NCI-H1092 (cell line): Measurements from ENCODE around the gene ZMYND10.
A peak's percentile ranks its signal among the peaks of the same experiment; 100 is the strongest.

Experiments
- DNase-seq: peaks from one replicate; lab custom pipeline; 2025; lab: John Stamatoyannopoulos, UW

Gene ZMYND10

GRCh38 chr3:50345586-50346234 lies at the start of gene ZMYND10:
TSS of gene ZMYND10 (minus strand) at chr3:50345732. CDS start at chr3:50345579, 153 bp downstream.
- no peak for DNase-seq

GRCh38 chr3:50393061-50393460 lies 47.5 kb upstream of the ZMYND10 start:
- no peak for DNase-seq

GRCh38 chr3:50392101-50392715 lies 46.7 kb upstream of the ZMYND10 start:
- no peak for DNase-seq

- peak; percentile 42 for DNase-seq
Observed at GRCh38 chr3:50390508-50391224, 45.1 kb upstream of the ZMYND10 start.

- no peak for DNase-seq
Observed at GRCh38 chr3:50389414-50389767, 43.9 kb upstream of the ZMYND10 start.

- DNase-seq, result no peak
Observed at GRCh38 chr3:50388720-50389413, 43.3 kb upstream of the ZMYND10 start.

GRCh38 chr3:50388016-50388719 lies 42.6 kb upstream of the ZMYND10 start:
- DNase-seq, result no peak

GRCh38 chr3:50385754-50386153 lies 40.2 kb upstream of the ZMYND10 start:
- no peak for DNase-seq

- DNase-seq, result no peak
Observed at GRCh38 chr3:50383750-50384149, 38.2 kb upstream of the ZMYND10 start.

DNA sequence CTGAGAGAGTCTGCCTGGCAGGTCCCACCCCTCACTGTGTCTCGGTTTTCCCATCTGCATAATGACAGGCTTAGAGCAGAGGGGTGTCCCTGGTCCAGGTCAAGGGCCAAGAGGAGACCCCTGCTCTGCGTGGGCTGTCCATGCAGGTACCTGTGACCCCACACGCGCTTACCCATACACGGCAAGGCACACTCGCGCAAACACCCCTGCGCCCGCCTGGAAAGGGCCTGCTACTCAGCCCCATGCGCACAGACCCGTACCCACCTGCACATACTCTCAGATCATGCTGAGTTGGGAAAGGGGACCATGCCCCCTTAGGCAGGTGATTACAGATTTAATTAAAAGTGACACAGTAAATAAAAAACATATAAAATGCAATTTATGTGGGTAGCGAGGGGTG lies 37.2 kb upstream of the ZMYND10 start:
- no peak for DNase-seq

DNA sequence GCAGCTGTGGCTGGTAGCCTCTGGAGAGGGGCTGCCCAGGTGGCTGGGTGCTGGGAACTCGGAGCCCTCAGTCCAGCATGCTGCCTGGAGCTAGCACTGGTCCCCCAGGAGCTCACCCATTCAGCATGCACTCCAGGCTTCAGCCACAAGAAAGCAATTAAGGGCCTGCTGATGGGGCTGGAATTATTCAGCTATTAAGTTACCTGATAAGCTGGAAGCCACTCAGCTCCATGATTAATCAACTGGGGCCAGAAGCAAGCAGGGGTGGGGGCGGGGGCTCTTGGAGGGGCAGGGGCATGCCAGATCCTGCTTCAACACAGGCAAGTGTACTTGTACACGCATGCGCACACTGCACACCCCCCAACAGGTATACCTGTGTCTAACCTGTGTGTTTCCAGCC lies 35.9 kb upstream of the ZMYND10 start:
- DNase-seq, result peak; percentile 31

DNA sequence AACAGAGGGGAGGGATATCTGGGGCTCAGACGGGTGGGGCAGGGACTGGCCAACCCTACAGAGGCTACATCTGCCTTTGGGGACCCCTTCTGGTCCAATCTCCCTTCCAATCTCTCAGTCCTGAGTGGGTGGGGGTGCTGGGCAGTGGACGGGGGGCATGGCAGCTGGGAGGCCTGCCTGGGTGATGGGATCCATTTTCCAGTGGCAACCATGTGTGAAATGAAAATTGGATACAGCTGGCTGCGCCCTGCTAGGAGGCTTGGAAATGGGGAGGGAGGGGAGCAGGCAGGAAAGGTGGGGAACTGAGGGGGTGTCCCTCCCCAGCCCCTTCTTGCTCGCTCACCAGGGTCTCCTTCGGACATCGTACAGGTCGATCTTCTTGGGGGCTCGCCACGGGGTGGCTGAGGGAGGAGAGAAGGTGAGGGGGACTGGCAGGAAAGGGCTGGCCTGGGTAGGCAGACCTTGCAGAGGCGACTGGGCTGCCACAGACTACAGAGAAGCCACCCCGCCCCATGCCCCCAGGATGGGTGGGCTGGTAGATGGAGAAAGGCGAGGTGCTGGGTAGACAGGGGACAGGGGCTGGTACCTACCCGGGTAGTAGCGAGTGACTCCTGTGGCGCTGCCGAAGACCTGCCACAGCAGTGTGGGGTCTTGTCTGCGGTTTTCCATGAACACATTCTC lies 35.0 kb upstream of the ZMYND10 start:
- no peak for DNase-seq

GRCh38 chr3:50378757-50379156 lies 33.2 kb upstream of the ZMYND10 start:
- DNase-seq, result no peak

DNA sequence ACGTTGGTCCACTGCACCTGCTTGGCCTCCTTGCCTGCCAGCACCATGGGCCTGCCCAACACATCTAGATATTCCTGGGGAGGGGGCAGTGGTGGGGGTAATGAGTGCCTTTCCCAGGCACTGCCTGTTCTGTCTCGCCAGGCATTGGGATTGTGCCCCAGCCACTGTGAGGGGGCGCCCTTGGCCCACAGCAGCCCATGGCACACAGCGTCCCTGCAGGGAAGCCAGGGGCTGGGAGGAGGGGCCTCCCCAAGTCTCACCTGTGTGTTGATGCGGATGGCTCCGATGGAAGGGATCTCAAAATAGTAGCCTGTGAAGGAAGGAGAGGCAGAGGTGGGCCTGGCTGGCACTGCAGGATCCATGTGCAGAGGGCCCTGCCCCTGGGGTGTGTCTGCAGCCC lies 32.5 kb upstream of the ZMYND10 start:
- no peak for DNase-seq

- DNase-seq, result no peak
Observed at GRCh38 chr3:50375258-50375931, 29.9 kb upstream of the ZMYND10 start.

GRCh38 chr3:50374363-50375257 lies 29.1 kb upstream of the ZMYND10 start:
- DNase-seq, result no peak

DNA sequence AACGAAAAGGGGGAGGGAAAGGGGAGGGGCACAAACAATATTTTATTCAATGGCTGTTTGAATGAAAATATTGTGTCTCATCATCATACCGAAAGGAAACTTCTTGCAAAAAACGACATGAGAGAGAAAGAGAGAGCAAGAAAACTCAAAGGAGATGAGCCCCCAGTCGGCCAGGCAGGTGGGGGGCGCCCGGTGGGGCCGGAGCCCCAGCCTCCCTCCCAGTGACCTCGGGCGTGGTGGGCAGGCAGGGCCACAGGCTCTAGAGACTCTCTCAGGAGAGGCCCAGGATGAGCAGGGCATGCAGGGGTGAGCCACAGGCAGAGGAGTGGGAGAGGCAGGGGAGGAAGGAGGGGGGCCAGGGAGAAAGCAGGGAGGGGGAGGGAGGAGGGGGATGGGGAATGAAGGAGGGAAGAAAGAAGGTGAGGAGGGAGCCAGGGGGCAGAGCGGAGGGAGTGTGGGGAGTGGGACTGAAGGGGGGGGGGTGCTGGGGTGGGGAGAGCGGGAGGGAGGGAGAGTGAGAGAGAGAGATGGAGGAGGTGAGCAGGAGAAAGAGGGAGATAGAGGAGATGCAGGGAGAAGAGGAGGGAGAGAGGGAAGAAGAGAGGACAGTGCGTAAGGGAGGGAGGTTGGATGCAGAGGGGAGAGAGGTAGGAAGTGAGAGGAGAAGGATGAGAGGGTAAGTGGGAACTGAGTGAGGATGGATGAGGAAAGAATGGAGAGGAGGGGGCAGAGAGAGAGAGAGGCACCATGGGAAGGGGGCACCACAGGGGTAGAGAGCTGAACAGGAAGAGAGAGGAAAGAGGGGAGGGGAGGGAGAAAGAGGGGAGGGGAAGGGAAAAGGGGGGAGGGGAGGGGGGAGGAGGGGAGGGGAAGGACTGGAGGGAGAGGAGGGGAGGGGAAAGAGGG lies 27.9 kb upstream of the ZMYND10 start:
- DNase-seq, result no peak

GRCh38 chr3:50372349-50372748 lies 26.8 kb upstream of the ZMYND10 start:
- no peak for DNase-seq

GRCh38 chr3:50371133-50371685 lies 25.7 kb upstream of the ZMYND10 start:
- DNase-seq, result no peak
